Ascending aorta (tissue), 2 donors: ENCODE results near the gene CLIP1. TPM values are rescaled to one million over a fixed set of nuclear protein-coding genes. Genes with fewer than 3 reads are reported as not detected.

Experiments used
- DNase-seq, 2 donors: peaks; one replicate each; pipeline ENCODE4 v3.0.0-alpha.2; 2019; ENCODE audit warnings: low spot score in 2 of 2
- H3K27ac ChIP-seq, 2 donors: fragments of 200-600 bp; sonication (generic); one replicate each; pipeline ENCODE4 v1.5.1; 2016 to 2017; ENCODE audit warnings: mild to moderate bottlenecking in 1 of 2
- H3K27me3 ChIP-seq: fragments of 200-600 bp; sonication (generic); one replicate; pipeline ENCODE4 v1.5.1; 2017
- H3K36me3 ChIP-seq, 2 donors: fragments of 200-600 bp; sonication (generic); one replicate each; pipeline ENCODE4 v1.5.1; 2016
- H3K4me1 ChIP-seq, 2 donors: fragments of 200-600 bp; sonication (generic); one replicate each; pipeline ENCODE4 v1.5.1; 2016 to 2017; ENCODE audit warnings: mild to moderate bottlenecking in 1 of 2
- H3K4me3 ChIP-seq, 2 donors: fragments of 200-600 bp; sonication (generic); one replicate each; pipeline ENCODE4 v1.5.1; 2016 to 2017; ENCODE audit warnings: mild to moderate bottlenecking in 1 of 2
- H3K9me3 ChIP-seq, 2 donors: fragments of 200-600 bp; sonication (generic); one replicate each; pipeline ENCODE4 v1.5.1; 2016
- CTCF ChIP-seq, 3 experiments: fragments of 200-600 bp in 2 of 3; fragments of 450-650 bp in 1 of 3; sonication (generic) in 2 of 3; IDR thresholded peaks; one replicate each; pipeline ENCODE4 v1.5.1; 2016 to 2019; ENCODE audit warnings: antibody characterized with exemption in 3 of 3, mild to moderate bottlenecking in 1 of 3, moderate library complexity in 1 of 3
- intact Hi-C: fragments of 100-400 bp; cut with DNase I; formaldehyde crosslinking; loops from one replicate; pipeline ENCODE4 v1.15.1; 2023
- total RNA-seq: library from RNA; depleted of rRNA; stranded (reverse); fragments of >200 nt; gene quantifications from one replicate; pipeline ENCODE4 v1.1.0, GENCODE V29; 2016

Gene CLIP1
- total RNA-seq, 1 donor from 2014 or later: 44.7 TPM

- H3K4me3 ChIP-seq: no peak overlapping the region
- no peaks in the 10 kb centered on the region for H3K9me3 ChIP-seq
- peaks cover 40 to 59% of the 10 kb centered on the region in 2 donors for H3K36me3 ChIP-seq
- intact Hi-C loops: no loop called here
- DNase-seq: no peak
- H3K27me3 ChIP-seq: no peaks in the 10 kb centered on the region
- H3K27ac ChIP-seq: no peak overlapping the region
- no peak for TF ChIP-seq CTCF (IDR thresholded peaks at IDR 0.05)
- H3K4me1 ChIP-seq: peaks cover 9 to 20% of the 10 kb centered on the region in 2 donors
These were observed 100.0 kb downstream of the CLIP1 start for GRCh38 chr12:122322501-122322900.

- H3K4me3 ChIP-seq: no peak overlapping the region
- H3K36me3 ChIP-seq: peaks cover 26 to 64% of the 10 kb centered on the region in 2 donors
- H3K4me1 ChIP-seq: peaks cover 9 to 20% of the 10 kb centered on the region in 2 donors
- peak in 1 of 2 donors; percentile 79 for DNase-seq
- TF ChIP-seq CTCF (IDR thresholded peaks at IDR 0.05): no peak
- H3K9me3 ChIP-seq: no peaks in the 10 kb centered on the region
- peak overlapping the region; percentile 86 to 88 for H3K27ac ChIP-seq
- H3K27me3 ChIP-seq: no peaks in the 10 kb centered on the region
- intact Hi-C loops: loop anchor here (2.0 kb wide), 1 partner anchor 52 kb away; the partner anchor contains the start of gene VPS33A
These were observed 103.6 kb downstream of the CLIP1 start for GRCh38 chr12:122318607-122319605.

- H3K36me3 ChIP-seq: peaks cover 29 to 78% of the 10 kb centered on the region in 2 donors
- H3K4me1 ChIP-seq: peaks cover 0 to under 1% of the 10 kb centered on the region in 2 donors
- TF ChIP-seq CTCF (IDR thresholded peaks at IDR 0.05): no peak
- no peak for DNase-seq
- H3K27ac ChIP-seq: no peak overlapping the region
- no peaks in the 10 kb centered on the region for H3K27me3 ChIP-seq
- no peaks in the 10 kb centered on the region for H3K9me3 ChIP-seq
- H3K4me3 ChIP-seq: no peak overlapping the region
- intact Hi-C loops: no loop called here
These were observed 109.5 kb downstream of the CLIP1 start for GRCh38 chr12:122312926-122313325.

- no peak for TF ChIP-seq CTCF (IDR thresholded peaks at IDR 0.05)
- Histone ChIP-seq H3K27ac (no peak overlapping the region), H3K4me3 (no peak overlapping the region), H3K4me1 (no peaks in the 10 kb centered on the region), H3K27me3 (no peaks in the 10 kb centered on the region), H3K36me3 (peaks cover 31 to 77% of the 10 kb centered on the region in 2 donors), H3K9me3 (no peaks in the 10 kb centered on the region)
- no peak for DNase-seq
- intact Hi-C loops: no loop called here
These were observed 110.8 kb downstream of the CLIP1 start for GRCh38 chr12:122311696-122312095.

GRCh38 chr12:122310626-122311333 is 111.7 kb downstream of the CLIP1 start:
- no peak for TF ChIP-seq CTCF (IDR thresholded peaks at IDR 0.05)
- no peak for DNase-seq
- H3K27ac ChIP-seq: no peak overlapping the region
- no peaks in the 10 kb centered on the region for H3K27me3 ChIP-seq
- H3K9me3 ChIP-seq: no peaks in the 10 kb centered on the region
- intact Hi-C loops: no loop called here
- H3K4me1 ChIP-seq: no peaks in the 10 kb centered on the region
- H3K36me3 ChIP-seq: peaks cover 26 to 74% of the 10 kb centered on the region in 2 donors
- H3K4me3 ChIP-seq: no peak overlapping the region
